ENCODE data around the gene ADAMTSL3. TPM values are rescaled to one million over a fixed set of nuclear protein-coding genes. Genes with fewer than 3 reads are reported as not detected.

ADAMTSL3 gene
- total and polyA plus RNA-seq, 2 of the 4 experiments (the other 2 are of a cell fraction) = under 0.01 to 0.02 TPM

DNA sequence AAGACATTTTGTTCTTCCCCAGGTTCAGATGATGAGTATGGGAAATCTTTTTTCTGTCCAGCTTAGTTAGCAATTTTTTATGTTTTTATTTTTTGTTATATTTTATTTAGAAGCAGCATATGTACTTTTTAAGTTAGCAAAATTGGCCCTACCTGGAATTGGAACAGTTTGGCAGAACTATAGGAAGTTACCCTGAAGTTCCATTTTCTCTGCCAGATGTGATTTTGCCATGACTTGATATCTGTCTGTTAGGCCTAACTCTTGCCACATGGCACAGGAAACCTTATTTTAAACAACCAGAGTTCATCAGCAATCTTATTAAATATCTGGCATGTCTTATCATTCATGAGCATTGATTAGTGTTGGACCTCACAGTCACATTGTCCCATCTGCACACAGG lies 67.1 kb downstream of the ADAMTSL3 start:
- intact Hi-C loops (cut with micrococcal nuclease) (no loop called here), dilution Hi-C loops (cut with HindIII; ENCODE audit: low sequenced_read_pairs, unreplicated experiment) (no loop called here), in situ Hi-C loops (cut with MboI; ENCODE audit: low sequenced_read_pairs) (no loop called here)
- ChIA-PET POLR2A (ENCODE audit: unreplicated experiment) (no interaction called here), CTCF (no interaction called here)
- Histone ChIP-seq H4K5ac (ENCODE audit: low read depth, low read length) (no peak overlapping the region), H4K91ac (ENCODE audit: insufficient read depth, low read depth, low read length) (no peak overlapping the region), H3K14ac (replicated peaks; ENCODE audit: low read depth, low read length) (no peak overlapping the region), H3K27me3 (ENCODE audit: control insufficient read depth, insufficient read depth, low read length) (no peaks in the 10 kb centered on the region), H3K9ac (ENCODE audit: low read depth, low read length) (no peak overlapping the region), H2AK5ac (ENCODE audit: low read depth, low read length) (no peak overlapping the region), H2AFZ (replicated peaks; ENCODE audit: low read length, poor library complexity) (no peak overlapping the region), H4K8ac (ENCODE audit: low read depth in 2 of 2, low read length in 2 of 2) (no peak overlapping the region), H3K4me3 (ENCODE audit: insufficient read depth, low read depth, low read length) (no peak overlapping the region), H3K4me2 (ENCODE audit: low read depth, low read length) (no peak overlapping the region), H3K79me1 (ENCODE audit: low read depth in 1 of 2, low read length in 2 of 2) (no peaks in the 10 kb centered on the region), H2BK120ac (ENCODE audit: low read depth, low read length) (no peak overlapping the region), H2AK9ac (replicated peaks; ENCODE audit: low read depth, low read length, poor library complexity) (no peak overlapping the region), H3K23ac (ENCODE audit: low read depth, low read length) (no peak overlapping the region), H3K9me1 (ENCODE audit: insufficient read depth, low read length) (no peaks in the 10 kb centered on the region), H3K36me3 (ENCODE audit: control insufficient read depth, insufficient read depth, low read length) (no peaks in the 10 kb centered on the region), H3K18ac (ENCODE audit: low read depth, low read length) (no peak overlapping the region), H3K4me1 (ENCODE audit: control insufficient read depth, insufficient read depth, low read length) (no peaks in the 10 kb centered on the region), H3K27ac (ENCODE audit: insufficient read depth, low read length) (no peak overlapping the region), H3K56ac (ENCODE audit: extremely low read depth, insufficient read depth, low read length) (no peak overlapping the region), H2BK5ac (ENCODE audit: low read depth, low read length, poor library complexity, severe bottlenecking) (no peak overlapping the region), H3K4ac (ENCODE audit: low read depth, low read length) (no peak overlapping the region), H2BK20ac (ENCODE audit: low read depth, low read length) (no peak overlapping the region), H3K9me3 (ENCODE audit: control insufficient read depth, insufficient read depth, low read length) (no peaks in the 10 kb centered on the region), H2BK15ac (ENCODE audit: low read depth, low read length) (no peak overlapping the region), H4K20me1 (ENCODE audit: insufficient read depth, low read length) (no peaks in the 10 kb centered on the region)
- DNase-seq (no peak), ATAC-seq (ENCODE audit: low read depth) (no peak)
- no TSS peak for BruUV-seq (replicated peaks)
- no peak for TF ChIP-seq CEBPB (IDR thresholded peaks at IDR 0.05; ENCODE audit: low read depth, low read length)
- TF ChIP-seq MAZ (IDR thresholded peaks at IDR 0.05; ENCODE audit: borderline replicate concordance, low read depth, low read length) = no peak
- no peak for TF ChIP-seq BHLHE40 (IDR thresholded peaks at IDR 0.05; ENCODE audit: low read depth, low read length)
- no peak for TF ChIP-seq FOS (IDR thresholded peaks at IDR 0.05; ENCODE audit: low read depth, low read length)
- TF ChIP-seq RFX5 (IDR thresholded peaks at IDR 0.05; ENCODE audit: low read depth, low read length) = no peak
- no peak for TF ChIP-seq RAD21 (IDR thresholded peaks at IDR 0.05; ENCODE audit: low read length)
- TF ChIP-seq RCOR1 (IDR thresholded peaks at IDR 0.05; ENCODE audit: insufficient replicate concordance, low read length) = no peak
